Measurements from ENCODE around the gene SLAMF7. TPM values are rescaled to one million over a fixed set of nuclear protein-coding genes. Genes with fewer than 3 reads are reported as not detected.

SLAMF7 gene
- total RNA-seq, 4 donors from 2014 or later, result 0.49 to 20.6 (median 2.6) TPM

Other genes starting within 250 kb of the SLAMF7 start
- 1 to 10 TPM in 3 of 4 donors, under 1 TPM in 1; 0.65 to 7.0 (median 1.7) TPM for gene SLAMF6, start 216.0 kb upstream of the SLAMF7 start, total RNA-seq
- gene CD84, start 159.8 kb upstream of the SLAMF7 start, total RNA-seq, result 10 to 100 TPM in 3 of 4 donors, 1 to 10 TPM in 1; 9.4 to 67.0 (median 25.7) TPM
- gene SLAMF1, start 92.2 kb upstream of the SLAMF7 start, total RNA-seq, result 1 to 10 TPM in 2 of 4 donors, under 1 TPM in 1, not detected in 1; 0.33 to 3.7 (median 3.2) TPM
- 10 to 100 TPM in 2 of 4 donors, 1 to 10 TPM in 2; 2.1 to 77.7 (median 9.4) TPM for gene CD48, start 27.4 kb upstream of the SLAMF7 start, total RNA-seq
- gene LY9, start 56.9 kb downstream of the SLAMF7 start, total RNA-seq, result 1 to 10 TPM in 2 of 4 donors, under 1 TPM in 1, not detected in 1; 0.22 to 5.1 (median 3.8) TPM
- gene CD244, start 123.6 kb downstream of the SLAMF7 start, total RNA-seq, result 1 to 10 TPM in 1 of 4 donors, under 1 TPM in 1, not detected in 2; 0.88 to 3.2 TPM
- gene ITLN1, start 145.9 kb downstream of the SLAMF7 start, total RNA-seq, result 100 to 1,000 TPM in 1 of 4 donors, not detected in 3; 145 TPM
- not detected for gene ITLN2, start 215.6 kb downstream of the SLAMF7 start, total RNA-seq

All from subcutaneous adipose tissue (tissue), 4 donors.